Renal pelvis (tissue), 12 donors: ENCODE measurements around the gene TPM3. TPM values are rescaled to one million over a fixed set of nuclear protein-coding genes. Genes with fewer than 3 reads are reported as not detected.
"Not testable (repeated sequence)": the region's sequence is repeated elsewhere in the genome, so short reads cannot be mapped to it uniquely, and the experiment has no call there.

Experiments
- DNase-seq: peaks from one replicate; pipeline ENCODE4 v3.0.0-alpha.2; 2013
- long read RNA-seq, 16 experiments: transcript quantifications; one replicate each; lab custom pipeline, GENCODE V29; 2026
- polyA plus RNA-seq, 3 donors: library from polyadenylated mRNA; unstranded; fragments of 120-200 nt; gene quantifications; one replicate each; pipeline ENCODE4 v1.2.1, GENCODE V29; 2013; ENCODE audit not compliant: insufficient read length in 3 of 3

TPM3 gene
- polyA plus RNA-seq, result 100 to 1,000 TPM; 266 to 285 (median 281) TPM
- long read RNA-seq, donor 1, transcript TPM3-212 (8 exons, 3,131 nt), result major isoform, 88 of 220 reads
- long read RNA-seq, donor 1, partial matches to known transcripts, result 108 of 220 reads
- long read RNA-seq, donor 1, other reads (novel, unspliced or antisense), result 19 of 220 reads
- long read RNA-seq, donor 2, transcript TPM3-216 (4 exons, 746 nt), result minor isoform, 6 of 394 reads
- long read RNA-seq, donor 2, transcript TPM3-212 (8 exons, 3,131 nt), result major isoform, 154 of 394 reads
- long read RNA-seq, donor 2, partial matches to known transcripts, result 204 of 394 reads
- long read RNA-seq, donor 2, other reads (novel, unspliced or antisense), result 25 of 394 reads
- long read RNA-seq, donor 3, transcript TPM3-212 (8 exons, 3,131 nt), result major isoform, 82 of 225 reads
- long read RNA-seq, donor 3, partial matches to known transcripts, result 122 of 225 reads
- long read RNA-seq, donor 3, other reads (novel, unspliced or antisense), result 16 of 225 reads
- long read RNA-seq, donor 4, transcript TPM3-212 (8 exons, 3,131 nt), result major isoform, 111 of 298 reads
- long read RNA-seq, donor 4, partial matches to known transcripts, result 152 of 298 reads
- long read RNA-seq, donor 4, other reads (novel, unspliced or antisense), result 27 of 298 reads
- long read RNA-seq, donor 5, transcript TPM3-212 (8 exons, 3,131 nt), result major isoform, 50 of 109 reads
- long read RNA-seq, donor 5, partial matches to known transcripts, result 50 of 109 reads
- long read RNA-seq, donor 5, other reads (novel, unspliced or antisense), result 5 of 109 reads
- long read RNA-seq, donor 6, transcript TPM3-212 (8 exons, 3,131 nt), result major isoform, 121 of 331 reads
- long read RNA-seq, donor 6, partial matches to known transcripts, result 202 of 331 reads
- long read RNA-seq, donor 6, other reads (novel, unspliced or antisense), result 5 of 331 reads
- long read RNA-seq, donor 7, transcript TPM3-212 (8 exons, 3,131 nt), result major isoform, 88 of 240 reads
- long read RNA-seq, donor 7, partial matches to known transcripts, result 116 of 240 reads
- long read RNA-seq, donor 7, other reads (novel, unspliced or antisense), result 25 of 240 reads
- long read RNA-seq, donor 8, transcript TPM3-212 (8 exons, 3,131 nt), result major isoform, 47 of 102 reads
- long read RNA-seq, donor 8, partial matches to known transcripts, result 46 of 102 reads
- long read RNA-seq, donor 8, other reads (novel, unspliced or antisense), result 7 of 102 reads
- long read RNA-seq, donor 9, full-length matches to known transcripts, result 125 of 391 reads
- long read RNA-seq, donor 9, partial matches to known transcripts, result 234 of 391 reads
- long read RNA-seq, donor 9, other reads (novel, unspliced or antisense), result 32 of 391 reads
- long read RNA-seq, donor 10, transcript TPM3-216 (4 exons, 746 nt), result minor isoform, 7 of 256 reads
- long read RNA-seq, donor 10, transcript TPM3-212 (8 exons, 3,131 nt), result major isoform, 73 of 256 reads
- long read RNA-seq, donor 10, partial matches to known transcripts, result 159 of 256 reads
- long read RNA-seq, donor 10, other reads (novel, unspliced or antisense), result 13 of 256 reads
- long read RNA-seq, donor 11, transcript TPM3-212 (8 exons, 3,131 nt), result major isoform, 59 of 127 reads
- long read RNA-seq, donor 11, partial matches to known transcripts, result 57 of 127 reads
- long read RNA-seq, donor 11, other reads (novel, unspliced or antisense), result 5 of 127 reads
- long read RNA-seq, donor 12, transcript TPM3-212 (8 exons, 3,131 nt), result major isoform, 131 of 380 reads
- long read RNA-seq, donor 12, partial matches to known transcripts, result 213 of 380 reads
- long read RNA-seq, donor 12, other reads (novel, unspliced or antisense), result 28 of 380 reads
- long read RNA-seq, donor 13, transcript TPM3-212 (8 exons, 3,131 nt), result major isoform, 37 of 122 reads
- long read RNA-seq, donor 13, transcript TPM3-213 (4 exons, 2,147 nt), result minor isoform, 5 of 122 reads
- long read RNA-seq, donor 13, partial matches to known transcripts, result 70 of 122 reads
- long read RNA-seq, donor 13, other reads (novel, unspliced or antisense), result 6 of 122 reads
- long read RNA-seq, donor 14, result 0 reads
- long read RNA-seq, donor 15, transcript TPM3-216 (4 exons, 746 nt), result minor isoform, 5 of 388 reads
- long read RNA-seq, donor 15, transcript TPM3-213 (4 exons, 2,147 nt), result minor isoform, 6 of 388 reads
- long read RNA-seq, donor 15, transcript TPM3-212 (8 exons, 3,131 nt), result major isoform, 133 of 388 reads
- long read RNA-seq, donor 15, partial matches to known transcripts, result 210 of 388 reads
- long read RNA-seq, donor 15, other reads (novel, unspliced or antisense), result 33 of 388 reads
- long read RNA-seq, donor 16, transcript TPM3-212 (8 exons, 3,131 nt), result major isoform, 129 of 315 reads
- long read RNA-seq, donor 16, partial matches to known transcripts, result 162 of 315 reads
- long read RNA-seq, donor 16, other reads (novel, unspliced or antisense), result 14 of 315 reads

- no peak for DNase-seq
These were observed at the start of gene TPM3 for GRCh38 chr1:154191990-154192461. TSS of gene TPM3 (minus strand) at chr1:154192100. CDS start at chr1:154192018, 82 bp downstream.

- DNase-seq, result no peak
These were observed 48.5 kb upstream of the TPM3 start for GRCh38 chr1:154240294-154240833.

- no peak for DNase-seq
These were observed 47.6 kb upstream of the TPM3 start for GRCh38 chr1:154239491-154239890.

GRCh38 chr1:154237880-154238506 lies 46.1 kb upstream of the TPM3 start:
- no peak for DNase-seq

GRCh38 chr1:154237435-154237834 lies 45.5 kb upstream of the TPM3 start:
- no peak for DNase-seq

- no peak for DNase-seq
These were observed 45.0 kb upstream of the TPM3 start for GRCh38 chr1:154236855-154237254.

GRCh38 chr1:154233127-154233526 lies 41.2 kb upstream of the TPM3 start:
- not testable (repeated sequence) for DNase-seq

- DNase-seq, result not testable (repeated sequence)
These were observed 39.2 kb upstream of the TPM3 start for GRCh38 chr1:154231112-154231511.

GRCh38 chr1:154225370-154225769 lies 33.5 kb upstream of the TPM3 start:
- DNase-seq, result no peak

GRCh38 chr1:154223621-154224020 lies 31.7 kb upstream of the TPM3 start:
- DNase-seq, result no peak

- DNase-seq, result no peak
These were observed 31.0 kb upstream of the TPM3 start for GRCh38 chr1:154222918-154223317.

- no peak for DNase-seq
These were observed 30.6 kb upstream of the TPM3 start for GRCh38 chr1:154222518-154222917.

GRCh38 chr1:154221278-154222001 lies 29.5 kb upstream of the TPM3 start:
- peak; percentile 44 for DNase-seq

GRCh38 chr1:154220970-154221277 lies 29.0 kb upstream of the TPM3 start:
- DNase-seq, result no peak

GRCh38 chr1:154220071-154220969 lies 28.4 kb upstream of the TPM3 start, which contains the start of gene UBAP2L:
TSS of gene UBAP2L (plus strand) at chr1:154220955. CDS start at chr1:154225124, 4,169 bp downstream.
- DNase-seq, result peak; percentile 99

GRCh38 chr1:154219541-154219940 lies 27.6 kb upstream of the TPM3 start:
- no peak for DNase-seq

- no peak for DNase-seq
These were observed 26.6 kb upstream of the TPM3 start for GRCh38 chr1:154218545-154218944.
